CD4-positive, alpha-beta T cell treated with Interleukin-17A for 1 hour (primary cell): ENCODE results near the gene RBBP5.
A peak's percentile ranks its signal among the peaks of the same experiment; 100 is the strongest.

Source experiments
- DNase-seq: peaks from one replicate; pipeline ENCODE4 v3.0.0-alpha.2; 2020

Gene RBBP5

DNA sequence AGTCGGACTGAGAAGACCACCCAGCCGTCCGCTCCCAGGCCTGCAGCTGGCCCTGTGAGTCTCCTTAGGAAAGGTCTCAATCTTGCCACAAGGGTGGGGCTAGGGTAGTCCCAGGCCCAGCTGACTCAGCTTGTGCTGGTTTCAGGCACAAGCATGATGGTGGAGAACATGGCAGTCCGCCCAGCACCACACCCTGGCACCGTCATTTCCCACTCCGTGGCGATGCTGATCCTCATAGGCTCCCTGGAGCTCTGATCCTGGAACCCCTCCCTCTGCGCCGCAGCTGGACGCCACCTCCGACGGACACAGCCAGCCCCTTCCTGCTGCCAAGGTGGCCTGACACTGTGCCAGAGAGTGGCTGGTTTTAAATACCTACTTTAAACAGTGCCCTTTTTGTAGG, 48.3 kb downstream of the RBBP5 start:
- no peak for DNase-seq

DNA sequence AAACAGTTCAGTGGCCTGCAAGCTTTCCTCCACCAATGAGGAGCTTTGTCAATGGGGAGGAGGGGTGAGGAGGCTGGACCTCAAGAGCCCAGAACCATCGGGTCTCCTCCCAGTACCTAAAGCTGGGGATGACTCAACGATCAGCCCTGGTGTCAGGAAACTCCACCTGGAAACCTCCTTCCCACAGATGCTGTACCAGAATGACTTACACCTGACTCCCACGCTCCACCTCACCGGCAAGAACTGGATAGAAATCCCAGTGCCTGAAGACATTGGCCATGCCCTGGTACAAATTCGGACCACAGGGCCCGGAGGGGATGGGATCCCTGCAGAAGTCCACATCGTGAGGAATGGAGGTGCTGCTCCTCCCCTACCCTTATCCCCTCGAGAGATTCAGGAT, 48.9 kb downstream of the RBBP5 start:
- no peak for DNase-seq

DNA sequence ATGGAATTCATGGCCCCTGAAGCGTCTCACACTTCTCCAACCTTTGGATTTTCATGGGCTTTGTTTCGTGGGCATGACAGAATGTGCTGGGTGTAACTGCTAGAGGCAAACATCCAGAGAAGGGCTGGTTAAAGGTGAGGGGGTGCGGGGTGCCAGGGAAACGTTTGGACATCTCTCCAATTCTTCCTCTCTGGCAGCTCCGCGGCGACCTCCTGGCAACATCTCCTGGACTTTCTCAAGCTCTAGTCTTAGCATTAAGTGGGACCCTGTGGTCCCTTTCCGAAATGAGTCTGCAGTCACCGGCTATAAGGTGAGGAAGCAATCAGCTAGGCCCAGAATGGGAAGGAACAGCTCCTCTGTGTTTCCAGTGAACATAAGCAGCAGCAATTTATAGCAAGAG, 49.5 kb downstream of the RBBP5 start:
- DNase-seq = no peak

DNA sequence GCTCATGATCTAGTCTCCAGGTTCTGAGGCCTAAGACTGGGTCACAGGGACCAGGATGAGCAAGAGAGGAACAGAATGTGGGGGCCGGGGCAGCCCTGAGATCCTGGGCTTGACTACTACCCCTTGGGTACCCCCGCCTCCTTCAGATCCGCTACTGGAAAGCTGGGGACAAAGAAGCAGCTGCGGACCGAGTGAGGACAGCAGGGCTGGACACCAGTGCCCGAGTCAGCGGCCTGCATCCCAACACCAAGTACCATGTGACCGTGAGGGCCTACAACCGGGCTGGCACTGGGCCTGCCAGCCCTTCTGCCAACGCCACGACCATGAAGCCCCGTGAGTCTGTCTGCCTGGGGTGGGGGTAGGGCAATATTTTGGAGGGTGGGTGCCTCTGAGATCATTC, 50.0 kb downstream of the RBBP5 start:
- no peak for DNase-seq

DNA sequence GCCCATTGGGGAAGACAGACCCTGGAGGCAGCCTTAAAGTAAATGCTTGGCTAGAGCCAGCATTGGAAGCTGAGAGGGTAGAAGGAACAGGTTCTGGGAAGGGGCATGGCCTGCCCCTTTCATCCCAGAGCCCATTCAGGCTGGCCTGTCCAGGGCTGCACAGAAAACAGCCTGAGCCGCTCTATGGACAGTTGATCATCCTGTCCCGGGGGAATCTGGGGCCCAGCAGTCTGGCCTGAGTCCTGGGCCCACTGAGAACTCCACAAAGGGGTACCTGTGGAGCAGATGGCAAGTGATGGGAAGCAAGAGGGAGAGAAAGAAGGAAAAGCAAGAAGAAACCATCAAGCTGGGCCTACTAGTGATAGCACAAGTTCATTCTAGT, 50.8 kb downstream of the RBBP5 start:
- DNase-seq = no peak

DNA sequence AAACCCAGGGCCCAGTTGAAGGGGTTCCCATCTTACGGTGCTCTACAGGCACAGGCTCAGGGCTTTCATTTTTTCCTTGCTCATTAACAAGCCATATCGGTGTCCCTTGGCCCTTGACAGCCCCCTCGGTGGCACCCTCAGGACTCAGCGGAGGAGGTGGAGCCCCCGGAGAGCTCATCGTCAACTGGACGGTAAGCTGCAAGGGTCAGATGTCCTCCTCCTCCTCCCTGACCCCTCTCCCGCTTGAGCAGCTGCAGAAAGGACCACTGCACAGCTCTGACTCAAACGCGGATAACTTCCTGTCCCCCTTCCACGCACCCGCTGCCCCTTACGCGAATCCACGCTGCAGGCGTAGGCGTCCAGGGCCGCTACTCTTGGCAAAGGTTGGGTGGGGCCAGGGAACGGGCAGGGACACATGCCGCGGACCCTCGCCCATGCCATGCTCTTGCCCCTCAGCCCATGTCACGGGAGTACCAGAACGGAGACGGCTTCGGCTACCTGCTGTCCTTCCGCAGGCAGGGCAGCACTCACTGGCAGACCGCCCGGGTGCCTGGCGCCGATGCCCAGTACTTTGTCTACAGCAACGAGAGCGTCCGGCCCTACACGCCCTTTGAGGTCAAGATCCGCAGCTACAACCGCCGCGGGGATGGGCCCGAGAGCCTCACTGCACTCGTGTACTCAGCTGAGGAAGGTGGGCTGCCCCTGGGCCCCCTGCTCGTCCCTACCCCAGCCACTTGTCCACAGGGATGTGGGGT, 52.2 kb downstream of the RBBP5 start:
- no peak for DNase-seq

DNA sequence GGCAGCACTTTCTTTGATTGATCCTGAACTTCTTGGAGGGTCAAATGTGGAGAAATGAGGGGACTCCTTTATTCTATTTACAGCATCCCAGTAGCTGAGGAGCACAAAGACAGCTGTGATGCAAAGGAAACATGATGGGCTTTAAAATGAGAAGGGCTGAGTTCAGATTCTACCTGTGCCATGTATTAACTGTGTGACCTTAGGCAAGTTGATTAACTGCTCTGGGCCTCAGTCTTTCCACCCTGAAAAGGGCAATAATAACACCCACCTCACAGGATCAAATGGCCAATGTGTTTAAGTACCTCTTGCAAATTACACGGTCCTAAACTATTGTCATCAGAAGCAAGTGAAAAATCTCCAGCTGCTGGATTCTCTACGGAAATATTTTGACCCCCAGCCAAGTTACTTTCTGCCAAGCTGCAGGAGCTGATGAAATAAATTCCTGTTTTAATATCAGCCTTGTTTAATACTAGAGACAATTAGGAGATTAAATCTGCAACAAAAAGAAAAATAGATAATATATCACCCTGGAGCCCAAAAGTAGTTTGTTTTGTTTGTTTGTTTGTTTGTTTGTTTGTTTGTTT, 53.2 kb downstream of the RBBP5 start:
- DNase-seq = no peak

DNA sequence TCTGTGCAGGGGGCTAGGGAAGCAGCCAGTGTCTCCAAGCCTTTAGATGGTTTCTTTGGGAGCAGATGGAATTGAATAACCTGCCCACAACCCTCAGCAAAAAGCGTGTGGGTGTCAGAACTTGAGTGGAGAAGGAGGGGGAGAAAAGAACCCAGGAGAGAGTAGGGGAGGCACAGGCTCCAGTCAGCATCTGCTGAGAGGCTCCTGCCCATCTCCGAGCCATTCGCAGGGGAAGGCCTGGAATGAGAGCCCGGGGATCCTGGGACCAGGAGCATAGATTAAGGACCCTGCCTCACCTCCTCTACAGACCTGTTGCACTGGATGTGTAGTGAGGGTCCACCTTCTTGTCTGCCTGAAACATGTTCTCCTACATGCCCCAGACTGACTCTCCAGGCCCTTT, 53.8 kb downstream of the RBBP5 start:
- DNase-seq = no peak

DNA sequence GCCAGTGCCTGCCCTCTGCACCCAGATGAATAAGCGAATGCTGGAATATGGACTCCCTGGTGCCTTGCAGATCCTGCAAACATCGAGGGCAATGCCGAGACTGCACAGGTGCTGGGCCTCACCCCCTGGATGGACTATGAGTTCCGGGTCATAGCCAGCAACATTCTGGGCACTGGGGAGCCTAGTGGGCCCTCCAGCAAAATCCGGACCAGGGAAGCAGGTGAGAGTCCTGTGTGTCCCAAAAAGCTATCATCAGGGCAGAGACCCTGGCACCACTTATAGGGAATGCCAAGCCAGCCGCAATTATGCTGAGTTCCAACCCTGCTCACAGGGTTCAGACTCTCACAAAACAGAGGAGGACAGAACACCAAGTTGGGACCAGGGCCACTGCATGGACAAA, 54.7 kb downstream of the RBBP5 start:
- no peak for DNase-seq

DNA sequence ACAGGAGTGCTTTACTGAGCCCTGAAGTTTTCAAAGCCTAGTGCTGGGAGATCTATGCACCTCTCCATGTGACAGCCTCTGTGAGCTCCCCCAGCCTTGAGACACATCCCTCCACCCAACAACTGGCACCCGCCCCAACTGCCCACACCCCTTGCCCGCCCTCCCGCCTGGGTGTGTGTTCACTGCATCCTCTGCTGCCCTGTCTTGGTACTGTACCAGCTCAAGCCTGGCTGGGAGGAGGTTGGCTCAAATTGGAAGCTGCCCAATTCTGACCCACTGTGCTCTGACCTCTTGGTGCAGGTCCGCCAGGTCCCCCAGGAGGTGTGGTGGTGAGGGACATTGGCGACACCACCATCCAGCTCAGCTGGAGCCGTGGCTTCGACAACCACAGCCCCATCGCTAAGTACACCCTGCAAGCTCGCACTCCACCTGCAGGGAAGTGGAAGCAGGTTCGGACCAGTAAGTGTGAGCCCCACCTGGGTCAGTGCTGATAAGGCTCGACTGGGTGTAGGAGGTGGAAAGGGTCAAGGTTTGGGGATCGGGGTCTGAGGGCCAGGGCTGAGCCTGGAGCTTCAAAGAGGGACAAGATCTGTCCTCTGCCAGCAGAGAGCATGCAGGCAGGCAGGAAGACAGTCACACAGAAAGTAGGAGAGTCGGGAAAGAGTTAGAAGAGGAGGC, 55.5 kb downstream of the RBBP5 start:
- DNase-seq = no peak

DNA sequence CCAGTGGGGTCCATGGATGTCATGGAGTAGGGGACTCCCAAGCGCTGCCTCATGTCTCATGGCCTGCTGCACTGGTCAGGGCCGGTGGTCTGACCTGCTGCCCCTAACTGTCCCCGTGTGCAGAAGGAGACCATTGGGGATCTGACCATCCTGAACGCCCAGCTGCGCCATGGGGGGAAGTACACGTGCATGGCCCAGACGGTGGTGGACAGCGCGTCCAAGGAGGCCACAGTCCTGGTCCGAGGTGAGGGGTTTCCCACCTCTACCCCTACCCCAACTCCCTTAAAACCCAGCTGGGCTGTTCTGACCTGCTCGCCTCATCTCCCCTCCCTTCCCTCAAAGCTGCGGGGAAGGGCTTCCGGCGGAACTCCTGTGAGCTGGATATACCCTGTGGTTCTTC, 56.1 kb downstream of the RBBP5 start:
- DNase-seq = no peak

DNA sequence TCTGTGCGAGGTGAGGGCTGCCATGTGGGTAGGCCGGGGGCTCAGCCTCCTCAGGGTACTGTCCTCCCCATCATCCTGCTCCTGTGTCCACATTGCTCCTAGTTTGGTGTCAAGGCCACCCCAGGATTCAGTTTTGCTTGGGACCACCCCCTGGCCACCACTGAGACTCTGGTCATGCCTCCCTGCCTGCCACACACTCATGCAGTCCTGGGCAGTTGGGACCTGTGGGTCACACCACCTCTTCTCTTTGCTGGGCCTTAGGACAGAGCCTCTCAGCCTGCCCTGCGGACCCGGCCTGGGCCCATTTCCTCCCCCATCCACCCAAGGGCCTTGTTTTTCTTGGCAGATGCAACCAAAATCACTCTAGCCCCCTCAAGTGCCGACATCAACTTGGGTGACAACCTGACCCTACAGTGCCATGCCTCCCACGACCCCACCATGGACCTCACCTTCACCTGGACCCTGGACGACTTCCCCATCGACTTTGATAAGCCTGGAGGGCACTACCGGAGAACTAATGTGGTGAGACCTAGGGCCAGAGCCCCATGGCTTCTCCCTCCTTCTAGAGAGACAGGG, 56.9 kb downstream of the RBBP5 start:
- no peak for DNase-seq

DNA sequence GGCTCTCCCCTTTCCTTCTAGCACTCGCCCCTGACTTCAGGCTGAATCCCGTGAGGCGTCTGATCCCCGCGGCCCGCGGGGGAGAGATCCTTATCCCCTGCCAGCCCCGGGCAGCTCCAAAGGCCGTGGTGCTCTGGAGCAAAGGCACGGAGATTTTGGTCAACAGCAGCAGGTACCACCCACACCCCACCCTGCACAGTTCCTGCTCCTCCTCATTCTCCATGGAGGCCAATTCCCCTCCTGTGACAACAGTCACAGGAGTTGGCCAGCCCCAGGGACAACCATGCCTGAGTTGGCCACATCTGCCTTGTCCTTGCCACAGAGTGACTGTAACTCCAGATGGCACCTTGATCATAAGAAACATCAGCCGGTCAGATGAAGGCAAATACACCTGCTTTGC, 57.5 kb downstream of the RBBP5 start:
- DNase-seq = no peak

DNA sequence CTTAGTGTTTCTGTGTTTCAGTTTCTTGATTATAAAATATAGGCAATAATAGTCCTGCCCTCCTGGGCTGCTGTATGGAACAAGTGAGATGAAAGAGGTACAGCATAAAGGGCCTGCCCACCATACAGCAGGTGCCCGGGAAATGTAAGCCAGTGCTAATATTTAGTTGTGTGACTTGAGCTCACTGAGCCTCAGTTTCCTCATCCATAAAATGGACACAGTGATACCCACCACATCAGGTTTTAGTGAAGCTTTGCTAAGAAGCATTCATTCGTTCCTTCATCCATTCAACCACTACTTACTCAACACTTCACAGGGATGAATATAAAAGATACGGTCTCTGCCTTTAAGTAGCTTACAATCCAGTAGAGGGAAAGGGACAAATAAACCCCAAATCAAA, 58.9 kb downstream of the RBBP5 start:
- no peak for DNase-seq

DNA sequence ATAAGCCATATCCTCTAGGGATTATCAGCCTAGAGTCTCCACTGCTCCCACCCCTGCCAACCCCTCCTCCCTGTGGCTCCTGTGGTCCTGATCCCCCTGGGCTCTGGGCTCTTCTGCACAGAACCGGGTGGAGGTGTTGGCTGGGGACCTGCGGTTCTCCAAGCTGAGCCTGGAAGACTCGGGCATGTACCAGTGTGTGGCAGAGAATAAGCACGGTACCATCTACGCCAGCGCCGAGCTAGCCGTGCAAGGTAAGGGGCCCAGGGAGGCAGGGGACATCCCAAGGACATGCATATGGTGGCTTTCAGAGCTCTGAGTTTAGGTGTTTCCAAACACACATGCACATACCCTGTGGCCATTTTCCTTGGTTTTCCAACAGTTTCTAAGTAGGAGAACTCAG, 59.5 kb downstream of the RBBP5 start:
- DNase-seq = no peak

DNA sequence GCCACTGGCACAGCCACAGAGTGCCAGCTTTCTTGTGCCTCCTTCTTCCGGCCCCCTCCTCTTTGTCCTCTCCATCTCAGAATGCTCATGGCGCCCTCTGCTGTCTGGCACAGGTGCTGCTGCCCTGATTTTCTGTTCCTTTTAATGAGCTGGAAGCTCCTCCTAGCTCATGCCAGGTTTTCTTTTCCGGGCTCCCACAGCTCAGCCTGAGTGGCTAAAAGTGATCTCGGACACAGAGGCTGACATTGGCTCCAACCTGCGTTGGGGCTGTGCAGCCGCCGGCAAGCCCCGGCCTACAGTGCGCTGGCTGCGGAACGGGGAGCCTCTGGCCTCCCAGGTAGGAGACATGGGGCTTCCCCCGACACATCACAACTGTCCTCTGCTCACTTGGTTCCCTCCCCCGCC, 60.1 kb downstream of the RBBP5 start:
- peak; percentile 62 for DNase-seq

DNA sequence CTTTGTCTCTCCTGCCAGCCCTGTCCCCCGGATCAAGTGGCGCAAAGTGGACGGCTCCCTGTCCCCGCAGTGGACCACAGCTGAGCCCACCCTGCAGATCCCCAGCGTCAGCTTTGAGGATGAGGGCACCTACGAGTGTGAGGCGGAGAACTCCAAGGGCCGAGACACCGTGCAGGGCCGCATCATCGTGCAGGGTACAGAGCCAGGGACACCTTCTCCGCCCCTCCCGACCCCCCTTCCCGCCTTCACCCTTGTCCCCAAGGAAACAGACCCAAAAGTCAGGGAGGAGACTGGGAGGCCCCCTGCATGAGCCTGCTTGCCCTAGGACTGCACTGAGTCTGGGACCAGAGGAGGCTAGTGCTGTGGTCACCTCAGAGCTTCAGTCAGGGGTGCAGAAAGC, 60.6 kb downstream of the RBBP5 start:
- DNase-seq = no peak

DNA sequence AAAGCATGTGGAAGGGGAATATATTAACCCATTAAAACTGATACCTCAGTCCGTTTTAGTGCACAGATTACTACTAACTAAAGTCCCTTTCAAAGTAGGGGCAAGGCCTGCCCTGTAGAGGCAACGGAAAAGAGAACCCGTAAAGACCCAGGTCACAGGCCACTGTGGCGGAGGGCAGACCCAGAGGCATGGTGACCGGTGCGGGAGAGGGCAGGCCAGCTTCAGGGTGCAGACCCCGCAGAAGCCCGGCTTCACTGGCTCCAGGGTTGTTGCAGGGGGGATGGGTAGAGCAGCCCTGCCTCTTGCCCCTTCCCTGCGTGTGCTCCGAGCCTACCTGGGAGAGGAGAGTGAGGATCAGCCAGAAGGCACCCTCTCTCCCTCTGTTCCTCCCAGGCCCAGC, 61.0 kb downstream of the RBBP5 start:
- no peak for DNase-seq

DNA sequence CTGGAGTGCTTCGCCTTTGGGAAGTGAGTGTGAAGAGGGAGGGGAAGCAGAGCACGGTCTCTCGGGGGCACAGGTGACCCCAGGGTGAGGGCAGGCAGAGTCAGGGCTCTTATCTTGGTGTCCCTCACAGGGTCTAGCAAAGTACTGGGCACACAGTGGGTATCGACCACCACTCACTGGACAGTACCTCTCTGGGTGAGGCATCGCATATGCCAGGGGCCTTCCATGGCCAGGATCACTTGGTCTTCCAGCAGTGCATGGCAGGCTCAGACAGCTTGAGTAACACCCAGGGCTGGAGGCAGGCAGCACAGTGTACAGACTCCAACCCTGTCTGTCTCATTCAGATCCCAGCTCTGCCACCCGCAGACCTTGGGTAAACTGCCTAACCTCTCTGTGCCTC, 62.1 kb downstream of the RBBP5 start:
- no peak for DNase-seq

DNA sequence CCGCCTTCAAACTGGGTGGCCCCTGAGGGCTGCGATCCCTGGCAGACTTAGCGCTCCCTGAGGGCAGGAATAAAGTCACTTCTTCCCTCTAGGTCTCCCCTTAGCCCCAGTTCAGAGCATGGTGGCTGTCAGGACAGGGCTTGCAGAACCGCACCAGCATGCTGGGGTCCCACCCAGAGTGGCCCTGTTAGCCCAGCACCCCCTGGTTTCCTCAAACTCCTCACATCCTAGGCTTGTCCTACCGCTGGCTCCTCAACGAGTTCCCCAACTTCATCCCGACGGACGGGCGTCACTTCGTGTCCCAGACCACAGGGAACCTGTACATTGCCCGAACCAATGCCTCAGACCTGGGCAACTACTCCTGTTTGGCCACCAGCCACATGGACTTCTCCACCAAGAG, 62.9 kb downstream of the RBBP5 start:
- no peak for DNase-seq

DNA sequence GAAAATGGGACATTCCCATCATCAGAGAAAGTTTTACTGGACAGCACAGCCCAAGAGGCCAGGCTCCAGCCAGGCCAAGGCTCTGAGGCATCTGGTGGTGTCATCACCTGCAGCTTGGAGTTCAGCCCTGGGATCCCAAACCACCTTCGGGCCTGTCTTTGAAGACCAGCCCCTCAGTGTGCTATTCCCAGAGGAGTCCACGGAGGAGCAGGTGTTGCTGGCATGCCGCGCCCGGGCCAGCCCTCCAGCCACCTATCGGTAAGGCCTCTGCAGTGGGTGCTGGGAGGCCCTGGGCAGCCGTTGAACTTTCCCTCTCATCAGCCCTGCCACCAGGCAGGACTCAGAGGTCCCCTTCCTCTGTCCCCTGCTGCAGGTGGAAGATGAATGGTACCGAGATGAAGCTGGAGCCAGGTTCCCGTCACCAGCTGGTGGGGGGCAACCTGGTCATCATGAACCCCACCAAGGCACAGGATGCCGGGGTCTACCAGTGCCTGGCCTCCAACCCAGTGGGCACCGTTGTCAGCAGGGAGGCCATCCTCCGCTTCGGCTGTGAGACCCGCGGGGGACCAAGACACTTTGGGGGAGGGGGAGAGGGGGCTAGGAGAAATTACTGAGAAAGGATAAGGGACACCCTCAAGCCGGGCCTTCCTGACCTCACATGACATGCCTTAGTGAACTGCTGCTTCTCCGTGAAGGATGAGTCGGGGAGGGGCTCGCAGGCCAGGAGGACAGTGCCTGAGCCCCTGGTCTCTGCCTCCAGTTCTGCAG, 63.8 kb downstream of the RBBP5 start:
- no peak for DNase-seq

DNA sequence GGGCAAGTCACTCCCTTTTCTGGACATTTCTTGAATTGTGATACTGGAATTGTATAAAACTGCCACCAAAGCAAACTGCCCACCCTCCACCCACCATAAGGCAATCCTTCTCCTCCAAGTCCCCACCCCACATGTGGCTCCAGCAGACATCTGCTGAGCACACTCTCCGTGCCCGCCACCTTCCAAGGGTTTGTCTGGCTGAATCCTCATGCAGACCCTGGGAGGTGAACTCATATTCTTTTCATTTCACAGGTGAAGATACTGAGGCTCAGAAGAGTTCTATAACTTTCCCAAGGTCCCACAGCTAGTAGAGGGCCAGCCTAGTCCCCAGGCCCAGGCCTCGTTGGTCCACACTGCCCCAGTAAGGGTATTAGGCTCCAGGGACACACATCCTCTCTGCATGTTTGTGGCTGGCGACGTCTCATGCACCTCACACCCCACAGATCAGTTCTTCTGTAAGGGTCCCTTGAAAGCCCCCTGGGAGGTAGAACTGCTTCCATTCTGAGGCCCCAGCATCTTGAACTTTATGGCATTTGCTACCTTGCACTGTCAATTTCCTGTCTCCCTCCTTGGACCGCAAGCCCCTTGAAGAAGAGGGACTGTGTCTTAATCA, 64.7 kb downstream of the RBBP5 start:
- no peak for DNase-seq

DNA sequence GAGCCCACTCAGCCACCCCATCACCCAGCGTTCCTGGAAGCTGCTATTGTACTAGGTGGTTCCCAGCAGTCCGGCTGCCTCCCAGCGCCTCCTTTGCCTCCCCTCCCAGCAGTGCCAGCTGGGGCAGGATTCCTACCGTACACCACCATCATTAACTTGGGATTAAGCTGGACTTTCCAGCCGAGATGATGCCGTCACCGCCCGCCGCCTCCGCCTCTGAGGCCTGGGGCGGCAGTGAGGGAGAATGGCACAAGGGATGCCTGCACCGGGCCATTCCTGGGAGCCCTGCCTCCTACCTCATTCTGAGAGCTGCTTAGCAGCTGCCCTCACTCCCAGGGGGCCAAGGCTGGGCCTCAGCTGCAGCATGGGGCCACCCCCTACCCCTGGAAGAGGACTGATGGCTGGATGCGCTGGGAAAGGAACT, 65.6 kb downstream of the RBBP5 start:
- no peak for DNase-seq
